ENCODE results near the gene ANKRD44.
A peak's percentile ranks its signal among the peaks of the same experiment; 100 is the strongest.
"Not testable (repeated sequence)": the region's sequence is repeated elsewhere in the genome, so short reads cannot be mapped to it uniquely, and the experiment has no call there.

Gene ANKRD44

DNA sequence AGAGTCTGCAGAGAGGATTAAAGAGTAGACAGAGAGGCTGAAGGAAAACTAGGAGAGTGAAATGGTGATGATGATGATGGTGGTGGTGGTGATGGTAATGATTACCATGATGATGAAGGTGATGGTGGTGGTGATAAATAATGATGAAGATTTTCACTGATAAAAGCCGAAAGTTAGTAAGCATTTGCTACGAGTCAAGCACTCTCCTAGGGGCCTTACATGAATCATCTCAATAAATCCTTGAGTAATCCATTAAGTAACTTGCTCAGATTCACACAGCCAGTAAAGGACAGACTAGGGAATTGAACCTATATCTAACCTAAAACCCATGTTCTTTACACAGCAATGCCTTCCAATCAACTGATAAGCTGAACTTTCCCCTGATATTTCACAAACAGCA is 277.4 kb downstream of the ANKRD44 start:
- no peak overlapping the region for H3K4me3 ChIP-seq (replicated peaks; ENCODE audit: low read depth, low read length)
- TF ChIP-seq, protein P1, sequence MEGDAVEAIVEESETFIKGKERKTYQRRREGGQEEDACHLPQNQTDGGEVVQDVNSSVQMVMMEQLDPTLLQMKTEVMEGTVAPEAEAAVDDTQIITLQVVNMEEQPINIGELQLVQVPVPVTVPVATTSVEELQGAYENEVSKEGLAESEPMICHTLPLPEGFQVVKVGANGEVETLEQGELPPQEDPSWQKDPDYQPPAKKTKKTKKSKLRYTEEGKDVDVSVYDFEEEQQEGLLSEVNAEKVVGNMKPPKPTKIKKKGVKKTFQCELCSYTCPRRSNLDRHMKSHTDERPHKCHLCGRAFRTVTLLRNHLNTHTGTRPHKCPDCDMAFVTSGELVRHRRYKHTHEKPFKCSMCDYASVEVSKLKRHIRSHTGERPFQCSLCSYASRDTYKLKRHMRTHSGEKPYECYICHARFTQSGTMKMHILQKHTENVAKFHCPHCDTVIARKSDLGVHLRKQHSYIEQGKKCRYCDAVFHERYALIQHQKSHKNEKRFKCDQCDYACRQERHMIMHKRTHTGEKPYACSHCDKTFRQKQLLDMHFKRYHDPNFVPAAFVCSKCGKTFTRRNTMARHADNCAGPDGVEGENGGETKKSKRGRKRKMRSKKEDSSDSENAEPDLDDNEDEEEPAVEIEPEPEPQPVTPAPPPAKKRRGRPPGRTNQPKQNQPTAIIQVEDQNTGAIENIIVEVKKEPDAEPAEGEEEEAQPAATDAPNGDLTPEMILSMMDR (IDR thresholded peaks at IDR 0.05; ENCODE audit: low read depth, low read length, missing control alignments) = no peak
- DNase-seq (ENCODE audit: extremely low read depth, low read depth) = no peak

DNA sequence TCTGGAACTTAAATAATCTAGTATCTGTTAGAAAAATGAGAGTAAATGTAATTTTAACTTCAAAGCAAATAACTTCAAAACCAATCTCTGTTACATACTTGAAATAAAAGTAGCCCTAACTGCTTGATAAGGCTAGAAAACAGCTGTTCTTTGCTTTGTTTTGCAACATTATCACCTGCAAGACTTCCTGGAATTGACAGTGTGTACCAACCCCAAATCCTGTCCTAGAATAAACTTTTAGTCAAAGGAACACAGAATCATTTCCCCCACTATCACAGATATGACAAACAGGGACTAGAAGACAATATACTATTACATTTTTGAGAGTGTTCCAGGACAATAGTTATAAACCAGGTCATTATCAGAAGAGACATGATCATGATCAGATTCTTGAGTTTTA is 278.8 kb downstream of the ANKRD44 start:
- TF ChIP-seq, protein P1 (IDR thresholded peaks at IDR 0.05; ENCODE audit: low read depth, low read length, missing control alignments) = no peak
- H3K4me3 ChIP-seq (replicated peaks; ENCODE audit: low read depth, low read length) = no peak overlapping the region
- DNase-seq (ENCODE audit: extremely low read depth, low read depth) = no peak

DNA sequence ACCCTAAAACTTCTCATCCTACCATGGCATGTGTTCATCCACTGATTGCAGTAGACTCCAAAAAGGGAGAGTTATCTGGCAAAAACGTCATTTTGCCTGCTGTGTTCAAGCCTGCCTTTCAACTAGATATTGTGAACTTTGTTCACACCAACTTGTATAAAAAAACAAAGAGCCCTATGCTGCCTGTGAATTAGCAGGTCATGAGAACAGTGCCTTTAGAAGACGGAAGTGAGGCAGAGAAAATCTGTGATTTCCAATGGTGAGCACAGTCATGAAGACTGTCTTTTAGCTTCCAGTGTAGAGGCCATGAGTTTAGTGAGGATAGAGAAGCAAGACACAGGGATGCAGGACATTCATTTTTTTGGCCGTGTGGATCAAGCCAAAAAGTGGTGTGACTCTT is 280.5 kb downstream of the ANKRD44 start:
- TF ChIP-seq, protein P1 (IDR thresholded peaks at IDR 0.05; ENCODE audit: low read depth, low read length, missing control alignments) = no peak
- no peak overlapping the region for H3K4me3 ChIP-seq (replicated peaks; ENCODE audit: low read depth, low read length)
- no peak for DNase-seq (ENCODE audit: extremely low read depth, low read depth)

DNA sequence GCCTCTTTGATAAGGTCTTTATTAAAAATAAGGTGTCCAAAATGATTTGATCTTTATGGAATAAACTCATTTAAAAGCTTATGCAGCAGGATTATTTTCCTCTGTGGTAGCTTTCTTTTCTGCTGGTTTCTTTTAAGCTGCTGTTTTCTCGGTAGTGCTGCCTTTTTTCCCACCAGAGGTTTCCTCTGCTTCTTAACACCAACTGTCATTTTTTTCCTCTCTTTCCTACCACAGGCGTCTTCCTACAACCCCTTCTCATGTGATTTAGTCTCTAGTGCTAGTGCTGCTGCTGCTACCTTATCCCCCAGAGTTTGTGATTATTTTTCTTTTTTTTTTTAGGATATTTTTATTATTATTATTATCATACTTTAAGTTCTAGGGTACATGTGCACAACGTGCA is 281.9 kb downstream of the ANKRD44 start:
- TF ChIP-seq, protein P1 (IDR thresholded peaks at IDR 0.05; ENCODE audit: low read depth, low read length, missing control alignments) = no peak
- no peak overlapping the region for H3K4me3 ChIP-seq (replicated peaks; ENCODE audit: low read depth, low read length)
- DNase-seq (ENCODE audit: extremely low read depth, low read depth) = no peak

GRCh38 chr2:197028230-197028629 is 282.4 kb downstream of the ANKRD44 start:
- peak; percentile 63 for DNase-seq (ENCODE audit: extremely low read depth, low read depth)
- H3K4me3 ChIP-seq (replicated peaks; ENCODE audit: low read depth, low read length) = no peak overlapping the region
- TF ChIP-seq, protein P1 (IDR thresholded peaks at IDR 0.05; ENCODE audit: low read depth, low read length, missing control alignments) = no peak

DNA sequence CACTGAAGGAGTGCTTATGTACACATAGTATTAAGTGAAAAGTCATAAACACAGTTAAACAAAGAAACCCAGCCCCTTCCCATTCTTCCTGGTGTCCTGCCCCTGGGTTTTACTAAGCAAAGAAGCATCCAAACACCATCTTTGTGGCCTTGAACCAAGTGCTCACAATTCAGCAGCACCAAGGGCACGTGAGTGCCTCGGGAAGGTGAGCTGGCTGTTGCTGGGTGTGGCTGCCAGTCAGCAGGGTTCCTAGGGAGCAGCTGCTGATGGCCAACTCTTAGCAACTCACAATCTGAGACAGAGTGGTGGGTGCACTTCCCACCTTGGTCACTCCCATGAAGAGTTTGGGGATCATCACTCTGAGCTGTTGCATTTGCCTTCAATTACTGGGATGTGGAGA is 286.4 kb downstream of the ANKRD44 start:
- no peak for DNase-seq (ENCODE audit: extremely low read depth, low read depth)
- H3K4me3 ChIP-seq (replicated peaks; ENCODE audit: low read depth, low read length) = no peak overlapping the region
- TF ChIP-seq, protein P1 (IDR thresholded peaks at IDR 0.05; ENCODE audit: low read depth, low read length, missing control alignments) = no peak

DNA sequence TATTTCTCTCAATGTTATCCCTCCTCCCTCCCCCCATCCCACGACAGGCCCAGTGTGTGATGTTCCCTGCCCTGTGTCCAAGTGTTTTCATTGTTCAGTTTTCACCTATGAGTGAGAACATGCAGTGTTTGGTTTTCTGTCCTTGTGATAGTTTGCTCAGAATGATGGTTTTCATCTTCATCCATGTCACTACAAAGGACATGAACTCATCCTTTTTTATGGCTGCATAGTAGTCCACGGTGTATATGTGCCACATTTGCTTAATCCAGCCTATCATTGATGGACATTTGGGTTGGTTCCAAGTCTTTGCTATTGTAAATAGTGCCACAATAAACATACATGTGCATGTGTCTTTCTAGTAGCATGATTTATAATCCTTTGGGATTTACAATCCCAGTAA is 289.7 kb downstream of the ANKRD44 start:
- not testable (repeated sequence) for DNase-seq (ENCODE audit: extremely low read depth, low read depth)

More for the DNA sequence above, 289.7 kb downstream of the ANKRD44 start:
- H3K4me3 ChIP-seq (replicated peaks; ENCODE audit: low read depth, low read length) = not testable (repeated sequence)

All from HFF-Myc (cell line).